GM18951 (cell line): ENCODE measurements around the gene CDK8.

Experiments used
- POLR2A ChIP-seq: IDR thresholded peaks from 4 replicates; pipeline ENCODE4 v1.6.1; 2011; ENCODE audit warnings: mild to moderate bottlenecking; ENCODE audit not compliant: insufficient read length, insufficient read depth; ENCODE audit errors: extremely low read depth
- in situ Hi-C: fragments of 300-500 bp; cut with MboI; formaldehyde crosslinking; loops from one replicate; pipeline ENCODE4 v1.12.0; 2022; ENCODE audit warnings: low sequenced_read_pairs, mixed read lengths, inconsistent platforms; ENCODE audit not compliant: unreplicated experiment

The CDK8 gene

DNA sequence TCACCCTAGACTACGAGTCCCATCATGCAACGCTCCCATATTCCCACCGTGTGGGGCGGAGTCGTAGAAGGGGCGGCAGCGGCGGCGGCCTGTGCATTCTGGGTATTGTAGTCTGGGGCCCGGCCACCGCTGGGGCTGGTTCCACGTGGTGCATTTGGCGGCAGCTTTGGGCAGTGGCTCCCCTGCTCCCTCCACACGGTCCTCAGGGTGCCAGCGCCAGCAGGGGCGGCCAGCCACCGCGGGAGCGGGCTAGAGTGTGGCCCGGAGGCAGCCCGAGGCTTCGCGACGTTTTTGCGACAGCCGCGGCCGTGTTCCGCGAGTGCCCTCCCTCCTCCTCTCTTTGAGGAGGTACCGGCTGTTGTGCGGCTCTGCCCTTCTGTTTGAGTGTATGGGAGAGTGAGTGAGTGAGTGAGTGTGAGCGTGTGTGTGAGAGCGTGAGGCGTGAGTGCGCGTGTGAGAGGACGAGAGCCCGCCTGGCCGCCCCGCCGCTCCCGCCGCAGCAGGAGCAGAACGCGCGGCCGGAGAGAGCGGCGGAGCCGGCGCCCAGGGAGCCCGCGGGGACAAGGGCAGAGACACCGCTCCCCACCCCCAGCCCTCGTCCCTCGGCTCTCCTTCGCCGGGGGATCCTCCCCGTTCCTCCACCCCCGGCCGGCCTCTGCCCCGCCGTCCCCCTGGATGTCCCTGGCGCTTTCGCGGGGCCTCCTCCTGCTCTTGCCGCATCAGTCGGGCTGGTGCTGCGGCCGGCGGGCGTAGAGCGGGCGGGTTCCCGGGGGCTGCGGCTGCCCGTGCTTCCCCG, at the start of gene CDK8:
CDK8 (plus strand) TSS at position 343 of the 796 bp plus-strand sequence. CDS start 513 bp downstream, outside the sequence.
- in situ Hi-C loops = no loop called here

DNA sequence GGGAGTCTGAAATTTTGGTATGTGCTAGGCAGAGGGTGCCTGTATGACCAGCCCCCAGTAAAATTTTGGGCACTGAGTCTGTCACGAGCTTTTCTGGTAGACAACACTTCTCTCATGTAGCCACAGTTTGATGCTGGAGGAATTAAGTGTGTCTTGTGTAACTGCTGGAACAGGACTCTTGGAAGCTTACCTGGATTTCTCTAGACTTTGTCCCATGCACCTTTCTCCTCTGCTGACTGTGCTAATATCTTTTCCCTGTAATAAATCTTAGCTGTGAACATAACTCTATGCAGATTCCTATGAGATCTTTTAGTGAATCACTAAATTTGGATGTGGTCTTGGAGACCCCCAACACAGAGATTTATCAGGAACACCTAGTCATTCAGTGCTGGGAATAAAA, 45.6 kb upstream of the CDK8 start:
- TF ChIP-seq POLR2A = no peak

More for the DNA sequence above, at the start of gene CDK8:
- TF ChIP-seq POLR2A = peak; percentile 77

DNA sequence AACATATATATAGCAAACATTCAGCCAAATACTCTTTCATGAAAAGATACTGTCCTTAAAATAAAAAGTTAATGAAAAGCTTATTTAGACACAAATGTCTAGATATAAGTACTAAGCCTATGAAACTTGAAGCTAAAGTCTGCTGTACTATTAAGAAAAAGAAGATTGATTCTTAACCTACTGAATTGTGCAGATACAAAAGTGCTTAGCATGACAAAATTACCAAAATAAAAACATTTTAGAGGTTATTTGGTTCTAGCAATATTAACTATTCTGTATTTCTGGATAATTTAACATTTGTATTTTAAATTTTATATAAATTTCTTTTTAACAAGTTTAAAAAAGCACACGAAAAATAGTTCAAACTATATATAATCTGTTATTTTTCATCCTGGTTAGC, 40.6 kb upstream of the CDK8 start:
- in situ Hi-C loops = no loop called here
- no peak for TF ChIP-seq POLR2A

More for the DNA sequence above, 45.6 kb upstream of the CDK8 start:
- in situ Hi-C loops = no loop called here

DNA sequence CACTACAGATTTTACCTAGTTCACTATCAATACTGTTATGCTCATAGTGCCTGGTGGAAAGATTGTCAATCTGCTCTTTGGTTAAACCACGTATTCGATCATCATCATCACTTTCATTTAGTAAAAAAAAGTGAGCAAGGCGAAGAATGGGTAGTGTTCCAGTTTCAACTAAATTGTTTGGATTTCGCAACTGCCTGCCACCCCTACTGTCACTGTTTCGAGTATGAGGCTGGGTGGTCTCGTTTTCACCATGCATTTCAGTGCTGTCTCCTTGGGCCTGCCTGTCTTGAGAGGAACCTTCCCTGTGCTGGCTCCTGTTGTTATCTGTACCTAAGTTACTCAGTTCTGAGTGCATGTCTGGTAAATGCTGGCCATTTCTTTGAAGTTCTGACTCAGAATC, 39.9 kb upstream of the CDK8 start:
- in situ Hi-C loops = no loop called here

DNA sequence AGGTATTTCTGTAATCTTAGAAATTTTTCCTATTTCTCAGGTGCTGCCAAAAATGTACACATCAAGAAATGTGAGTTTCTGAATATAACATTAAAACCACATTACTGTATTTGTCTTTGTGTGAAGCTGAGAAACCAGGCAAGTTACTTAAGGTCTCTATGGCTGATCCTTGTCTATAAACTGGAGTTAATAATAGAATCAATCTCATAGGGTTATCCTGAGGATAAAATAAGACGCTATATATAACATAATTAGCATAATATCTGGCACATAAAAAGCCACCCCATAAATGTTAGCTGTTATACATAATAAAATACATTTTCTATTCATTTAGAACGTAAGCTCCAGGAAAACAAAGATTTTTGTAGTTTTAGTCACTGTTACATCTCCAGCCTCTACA, 37.9 kb upstream of the CDK8 start:
- in situ Hi-C loops = no loop called here
- TF ChIP-seq POLR2A = no peak

More for the DNA sequence above, 39.9 kb upstream of the CDK8 start:
- no peak for TF ChIP-seq POLR2A

DNA sequence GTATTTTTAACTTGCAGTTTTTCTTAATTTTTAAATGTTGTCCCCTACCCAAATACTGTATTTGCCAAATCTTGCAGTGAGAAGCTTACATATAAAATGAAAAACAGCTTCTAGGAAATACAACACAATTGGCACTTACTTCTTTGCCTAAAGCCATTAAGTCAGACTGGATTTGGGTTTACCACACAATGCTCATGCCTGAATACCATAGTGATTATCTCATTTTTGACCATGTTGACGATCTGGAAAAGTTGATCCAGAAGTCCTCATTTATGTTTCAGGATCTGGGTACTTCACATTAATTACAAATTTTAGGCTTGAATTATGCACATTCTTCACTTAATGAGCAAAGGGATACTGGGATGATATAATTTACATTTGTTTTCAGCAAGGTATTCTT, 34.2 kb upstream of the CDK8 start:
- in situ Hi-C loops = no loop called here
- TF ChIP-seq POLR2A = no peak

DNA sequence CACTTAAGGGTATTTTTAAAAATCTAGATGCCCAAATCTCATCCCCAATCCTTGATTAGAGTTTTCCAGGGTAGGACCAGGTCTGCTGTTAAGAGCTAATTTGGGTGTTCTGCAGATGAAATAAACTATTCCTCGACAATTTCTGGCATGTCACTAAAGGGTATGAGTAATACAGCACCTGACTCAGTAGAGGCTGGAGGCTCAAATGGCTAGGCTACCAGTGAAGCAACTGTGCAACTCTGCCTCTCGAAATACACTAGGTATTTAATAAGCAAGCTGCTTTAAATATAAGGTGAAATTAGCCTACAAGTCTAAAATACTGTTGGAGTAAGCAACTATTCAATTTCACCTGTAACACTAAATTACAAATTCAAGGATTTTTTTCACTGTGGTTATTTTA, 33.4 kb upstream of the CDK8 start:
- in situ Hi-C loops = no loop called here
- no peak for TF ChIP-seq POLR2A

DNA sequence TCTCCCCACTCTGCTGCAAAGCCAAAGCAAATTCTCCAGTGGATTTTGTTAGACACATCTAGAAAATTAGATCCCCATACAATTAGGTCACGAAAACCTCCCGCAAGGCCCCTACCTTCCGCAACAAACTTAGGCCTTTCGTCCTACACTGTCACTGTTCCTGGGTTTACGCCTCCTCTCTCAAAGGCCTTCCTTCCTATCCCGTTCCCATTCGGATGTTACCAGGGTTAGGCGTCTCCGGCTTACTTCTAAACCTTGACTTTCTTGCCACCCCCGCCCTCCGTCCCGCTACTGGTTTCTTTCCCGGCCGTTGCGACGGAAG, 32.6 kb upstream of the CDK8 start:
- in situ Hi-C loops = no loop called here
- no peak for TF ChIP-seq POLR2A

DNA sequence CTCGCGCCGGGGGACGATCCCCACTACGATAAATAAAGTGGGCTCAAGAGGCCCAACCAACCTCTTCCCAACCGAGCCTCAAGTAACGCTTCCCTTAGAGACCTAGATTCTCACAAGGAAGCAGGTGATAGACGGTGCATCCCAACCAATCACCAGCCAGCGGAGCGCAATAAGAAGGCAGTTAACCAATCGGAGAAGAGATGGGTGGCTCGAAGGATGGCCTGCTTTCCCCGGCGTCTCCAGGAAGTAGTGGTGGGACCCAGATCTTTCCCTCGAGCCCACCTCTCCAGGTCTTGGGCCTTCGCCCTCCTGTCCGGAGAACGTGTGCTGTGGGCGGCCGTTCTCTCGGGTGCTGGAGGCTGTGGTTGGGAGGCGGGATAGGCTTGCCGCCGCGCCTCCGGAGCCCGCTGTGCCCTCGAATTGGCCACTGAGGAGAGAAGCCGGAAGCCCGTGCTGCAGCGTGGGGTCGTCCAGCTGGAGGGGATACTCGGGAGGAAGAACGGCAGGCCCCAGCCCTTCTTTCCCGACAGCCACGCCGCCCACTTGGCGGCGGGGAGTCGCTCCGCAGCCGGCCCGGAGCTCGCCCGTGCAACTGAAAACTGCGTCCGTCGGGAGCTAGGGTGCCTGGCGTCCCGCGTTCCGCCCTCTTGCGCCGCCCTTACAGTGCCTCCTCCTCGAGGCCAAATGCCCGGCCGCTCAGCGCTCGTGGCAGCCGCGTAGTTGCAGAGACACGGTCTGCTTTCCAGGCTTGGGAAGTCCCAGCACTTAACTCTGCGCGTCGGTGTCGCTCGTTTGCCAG, 32.0 kb upstream of the CDK8 start, which contains the start of gene RNF6:
RNF6 (minus strand) TSS at position 594 of the 799 bp plus-strand sequence. CDS start 2,665 bp downstream, outside the sequence.
- TF ChIP-seq POLR2A = peak; percentile 75
- in situ Hi-C loops = no loop called here

DNA sequence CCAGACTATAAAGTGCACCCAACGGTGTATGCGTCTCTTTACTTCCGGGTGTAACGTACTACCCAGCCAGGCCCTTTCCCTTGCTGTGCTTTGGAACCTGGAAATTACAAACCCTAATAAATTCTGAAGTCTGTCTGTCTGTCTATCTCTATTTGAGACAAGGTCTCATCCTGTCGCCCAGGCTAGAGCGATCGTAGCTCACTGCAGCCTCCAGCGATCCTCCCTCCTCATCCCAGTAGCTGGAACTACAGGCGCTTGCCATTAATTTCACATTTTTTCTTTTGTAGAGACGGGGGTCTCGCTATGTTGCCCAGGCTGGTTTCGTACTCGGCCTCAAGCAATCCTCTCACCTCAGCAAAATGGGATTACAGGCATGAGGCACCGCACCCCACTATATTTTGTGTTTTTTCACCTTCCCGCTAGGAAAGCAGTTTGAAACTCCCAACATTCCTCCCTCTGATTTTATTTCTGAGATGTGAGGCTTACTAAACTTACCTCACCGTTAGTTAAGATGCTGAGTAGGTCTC, 31.3 kb upstream of the CDK8 start:
- in situ Hi-C loops = no loop called here
- TF ChIP-seq POLR2A = no peak

DNA sequence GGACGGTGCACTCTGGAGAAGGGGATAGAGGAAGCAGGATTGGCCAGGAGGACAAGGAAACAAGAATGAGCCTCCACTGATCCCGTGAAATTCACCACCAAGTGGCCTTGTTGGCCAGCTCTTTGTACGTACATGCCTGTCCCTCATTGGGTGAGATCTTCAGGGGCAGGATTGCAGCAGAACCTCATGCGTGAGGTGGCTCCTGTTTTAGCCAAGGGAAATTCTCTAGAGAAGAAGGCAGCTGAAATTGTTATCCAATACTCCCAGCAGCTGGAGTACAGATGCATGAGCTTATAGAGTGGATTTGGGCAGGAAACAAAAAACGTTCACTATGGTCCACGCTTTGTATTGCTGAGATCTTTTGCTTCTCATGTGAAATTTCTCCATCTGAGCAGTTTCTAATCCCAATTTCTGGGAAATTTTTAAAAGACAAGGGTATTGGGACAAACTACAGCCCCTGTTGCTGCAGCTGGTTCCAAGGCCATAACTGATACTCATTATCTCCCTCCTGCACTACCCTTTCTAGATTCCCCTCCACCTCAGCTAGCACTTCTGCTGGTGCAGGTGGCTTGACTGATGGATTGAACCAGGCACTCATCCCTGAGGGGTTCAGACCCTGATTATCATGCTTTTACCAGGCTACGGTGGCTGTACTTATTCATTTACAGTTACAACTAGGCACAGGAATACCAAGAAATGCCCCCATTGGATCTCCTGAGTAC, 27.9 kb upstream of the CDK8 start:
- TF ChIP-seq POLR2A = no peak
- in situ Hi-C loops = no loop called here

DNA sequence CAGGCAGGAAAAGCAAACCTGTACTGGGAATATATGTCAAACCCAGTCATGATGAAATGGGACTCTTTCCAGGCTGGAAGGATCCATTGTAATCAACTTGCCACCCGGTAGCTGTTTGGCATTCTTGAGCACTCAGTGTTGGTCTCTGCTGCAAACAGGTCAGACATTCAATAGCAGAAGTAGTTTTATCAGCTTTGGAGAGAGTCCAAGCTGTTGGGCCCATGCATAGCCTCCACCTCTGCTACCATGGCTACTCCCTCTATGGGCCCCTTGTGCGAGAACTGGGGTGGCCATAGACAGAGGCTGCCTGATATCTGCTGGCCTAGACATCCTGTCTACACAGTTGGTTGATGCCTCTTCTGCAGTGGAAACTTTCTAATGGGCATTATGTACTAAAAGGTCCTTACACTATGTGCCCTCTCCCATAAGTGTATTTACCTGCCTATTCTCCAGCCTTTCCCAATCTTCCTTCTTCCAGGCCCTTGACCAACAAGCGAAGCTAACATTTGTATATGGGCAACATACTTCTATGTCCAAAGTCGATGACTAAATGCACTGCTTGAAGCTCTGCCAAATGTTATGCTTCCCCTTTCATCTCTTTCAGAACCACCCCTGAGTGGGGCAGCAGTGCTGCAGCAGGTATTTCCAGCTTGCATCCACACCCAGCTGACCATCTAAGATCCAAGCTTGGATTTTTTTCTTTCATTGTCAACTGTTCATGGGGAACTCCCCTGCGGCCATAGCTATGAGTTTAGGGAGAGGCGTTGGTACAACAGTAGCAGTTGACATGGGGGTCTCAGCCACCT, 26.6 kb upstream of the CDK8 start:
- TF ChIP-seq POLR2A = no peak
- in situ Hi-C loops = no loop called here
